ENCODE data around the gene JAG1. TPM values are rescaled to one million over a fixed set of nuclear protein-coding genes. Genes with fewer than 3 reads are reported as not detected.

JAG1 gene
- total and polyA plus RNA-seq, 12 donors: 6.8 to 22.0 (median 13.3) TPM

DNA sequence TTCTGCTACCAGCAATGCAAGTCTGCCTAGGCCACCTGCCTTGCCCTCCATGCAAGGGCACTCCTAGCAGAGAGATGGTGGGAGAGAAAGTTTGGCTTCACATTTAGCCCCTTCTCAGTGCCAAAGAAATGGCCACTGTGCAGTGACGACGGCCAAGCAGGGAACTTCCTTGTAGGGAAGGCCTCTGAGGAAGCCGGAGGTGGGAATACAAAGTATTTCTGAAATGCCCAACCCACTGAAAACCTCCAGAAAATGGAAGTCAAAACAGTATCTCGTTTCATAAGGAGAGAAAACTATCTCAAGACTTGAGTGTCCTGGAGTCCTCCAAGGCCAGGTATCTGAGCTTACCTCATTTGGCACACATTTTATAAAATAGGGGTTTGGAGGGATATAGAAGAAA is 42.7 kb downstream of the JAG1 start:
- no peak overlapping the region for H3K27ac ChIP-seq
- no peak overlapping the region for H3K4me3 ChIP-seq
- H3K9me3 ChIP-seq (replicated peaks in 1 of 3): no peaks in the 10 kb centered on the region
- intact Hi-C loops (cut with DNase I): no loop called here
- peaks cover 0 to 6% of the 10 kb centered on the region in 2 donors for H3K4me1 ChIP-seq (replicated peaks in 1 of 2)
- 93 to 99% (median 94%) methylated on average over 4 of the region's 4 CpGs for whole genome bisulfite sequencing, 4 donors
- TF ChIP-seq, protein P1, sequence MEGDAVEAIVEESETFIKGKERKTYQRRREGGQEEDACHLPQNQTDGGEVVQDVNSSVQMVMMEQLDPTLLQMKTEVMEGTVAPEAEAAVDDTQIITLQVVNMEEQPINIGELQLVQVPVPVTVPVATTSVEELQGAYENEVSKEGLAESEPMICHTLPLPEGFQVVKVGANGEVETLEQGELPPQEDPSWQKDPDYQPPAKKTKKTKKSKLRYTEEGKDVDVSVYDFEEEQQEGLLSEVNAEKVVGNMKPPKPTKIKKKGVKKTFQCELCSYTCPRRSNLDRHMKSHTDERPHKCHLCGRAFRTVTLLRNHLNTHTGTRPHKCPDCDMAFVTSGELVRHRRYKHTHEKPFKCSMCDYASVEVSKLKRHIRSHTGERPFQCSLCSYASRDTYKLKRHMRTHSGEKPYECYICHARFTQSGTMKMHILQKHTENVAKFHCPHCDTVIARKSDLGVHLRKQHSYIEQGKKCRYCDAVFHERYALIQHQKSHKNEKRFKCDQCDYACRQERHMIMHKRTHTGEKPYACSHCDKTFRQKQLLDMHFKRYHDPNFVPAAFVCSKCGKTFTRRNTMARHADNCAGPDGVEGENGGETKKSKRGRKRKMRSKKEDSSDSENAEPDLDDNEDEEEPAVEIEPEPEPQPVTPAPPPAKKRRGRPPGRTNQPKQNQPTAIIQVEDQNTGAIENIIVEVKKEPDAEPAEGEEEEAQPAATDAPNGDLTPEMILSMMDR (IDR thresholded peaks at IDR 0.05): no peak
- no peak for TF ChIP-seq POLR2A (IDR thresholded peaks at IDR 0.05)
- H3K27me3 ChIP-seq: no peaks in the 10 kb centered on the region
- no peaks in the 10 kb centered on the region for H3K36me3 ChIP-seq (replicated peaks in 1 of 2)
- DNase-seq: no peak

DNA sequence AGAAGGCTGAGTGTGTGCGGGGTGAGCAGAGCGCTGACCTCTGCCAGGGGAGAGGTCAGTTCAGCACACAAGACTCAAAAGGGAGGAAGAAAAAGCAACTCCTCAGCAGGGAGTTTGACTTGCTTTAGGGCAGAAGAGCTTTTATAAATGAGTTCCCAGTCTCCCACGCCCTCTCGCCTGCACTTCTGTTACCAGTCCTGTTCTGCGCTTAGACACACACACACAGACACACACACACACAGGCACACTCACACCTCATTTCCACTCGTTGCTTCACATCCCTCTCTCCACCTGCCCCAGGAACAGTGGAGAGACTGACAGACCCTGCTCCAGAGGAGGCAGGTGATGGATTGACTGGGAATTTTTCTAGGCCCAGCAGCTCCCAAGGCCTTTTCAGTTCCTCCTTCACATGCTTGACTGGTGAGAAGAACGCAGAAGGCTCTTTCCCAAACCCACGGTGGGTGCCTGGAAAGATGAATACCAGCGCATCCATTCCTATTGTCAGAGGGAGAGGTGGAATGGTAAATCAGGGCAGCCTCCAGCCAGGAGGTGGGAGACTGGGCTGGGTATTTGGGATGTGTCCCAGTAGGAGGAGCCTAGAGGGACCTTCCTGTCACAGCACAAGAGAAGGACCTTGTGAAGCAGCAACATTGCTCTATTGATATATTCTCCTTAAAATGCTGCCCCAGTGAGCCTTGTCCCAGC is 43.7 kb downstream of the JAG1 start:
- no peak for DNase-seq
- no peak for TF ChIP-seq POLR2A (IDR thresholded peaks at IDR 0.05)
- TF ChIP-seq, protein P1 (IDR thresholded peaks at IDR 0.05): no peak
- no peak overlapping the region for H3K27ac ChIP-seq
- H3K4me3 ChIP-seq: no peak overlapping the region
- no peaks in the 10 kb centered on the region for H3K36me3 ChIP-seq (replicated peaks in 1 of 2)
- 82 to 95% (median 87%) methylated on average over 9 of the region's 9 CpGs for WGBS, 4 donors
- H3K9me3 ChIP-seq (replicated peaks in 1 of 3): no peaks in the 10 kb centered on the region
- no peaks in the 10 kb centered on the region for H3K27me3 ChIP-seq
- no peaks in the 10 kb centered on the region for H3K4me1 ChIP-seq (replicated peaks in 1 of 2)
- intact Hi-C loops (cut with DNase I): no loop called here

DNA sequence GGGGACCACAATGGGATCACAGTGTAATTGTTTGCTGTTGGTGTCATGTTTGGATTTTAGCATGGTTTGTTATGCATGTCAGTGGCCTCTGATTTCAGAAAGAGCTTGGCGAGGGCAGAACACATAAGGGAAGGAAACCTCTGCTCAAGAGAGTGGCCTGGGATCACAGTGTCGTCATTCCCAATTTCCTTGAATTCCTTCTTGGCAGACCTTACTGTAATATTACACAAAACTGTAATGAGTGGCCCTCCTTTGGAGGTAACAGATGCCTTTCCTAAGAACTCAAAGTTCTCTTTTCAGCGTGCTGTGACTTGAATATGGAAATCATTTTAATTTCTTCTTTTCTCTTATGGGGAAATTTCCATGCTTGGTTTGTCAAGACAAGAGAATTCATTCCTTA is 46.9 kb downstream of the JAG1 start:
- no peak for DNase-seq
- Histone ChIP-seq H3K4me3 (no peak overlapping the region), H3K9me3 (replicated peaks in 1 of 3) (no peaks in the 10 kb centered on the region), H3K4me1 (replicated peaks in 1 of 2) (no peaks in the 10 kb centered on the region), H3K27me3 (no peaks in the 10 kb centered on the region), H3K27ac (no peak overlapping the region), H3K36me3 (replicated peaks in 1 of 2) (no peaks in the 10 kb centered on the region)
- intact Hi-C loops (cut with DNase I): no loop called here
- no peak for TF ChIP-seq POLR2A (IDR thresholded peaks at IDR 0.05)
- TF ChIP-seq, protein P1 (IDR thresholded peaks at IDR 0.05): no peak
- WGBS, 4 donors: 66 to 82% (median 79%) methylated on average over 3 of the region's 3 CpGs

DNA sequence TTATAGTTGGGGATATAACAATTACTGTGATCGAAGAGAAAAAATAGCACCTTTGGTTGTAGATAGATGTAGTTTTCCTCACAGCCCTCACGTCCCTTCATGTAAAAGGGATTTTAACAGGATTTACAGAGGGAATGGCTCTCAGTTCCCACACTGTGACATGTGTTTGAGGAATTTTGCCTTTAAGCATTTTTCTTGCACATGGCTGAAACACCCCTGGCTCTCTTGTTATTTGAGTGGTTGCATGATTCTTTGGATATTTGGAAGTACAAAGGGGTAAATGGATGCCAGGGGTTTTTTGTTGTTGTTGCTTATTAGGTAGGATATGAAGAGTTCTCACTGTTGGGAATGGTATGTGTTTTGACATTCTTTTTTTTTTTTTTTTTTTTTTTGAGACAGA is 48.2 kb downstream of the JAG1 start:
- H3K27ac ChIP-seq: no peak overlapping the region
- WGBS, 4 donors: 97 to 99% (median 97%) methylated on average over 2 of the region's 2 CpGs
- intact Hi-C loops (cut with DNase I): no loop called here
- H3K27me3 ChIP-seq: no peaks in the 10 kb centered on the region
- H3K9me3 ChIP-seq (replicated peaks in 1 of 3): no peaks in the 10 kb centered on the region
- no peak overlapping the region for H3K4me3 ChIP-seq
- TF ChIP-seq, protein P1 (IDR thresholded peaks at IDR 0.05): no peak
- TF ChIP-seq POLR2A (IDR thresholded peaks at IDR 0.05): no peak
- no peaks in the 10 kb centered on the region for H3K36me3 ChIP-seq (replicated peaks in 1 of 2)
- DNase-seq: no peak
- H3K4me1 ChIP-seq (replicated peaks in 1 of 2): no peaks in the 10 kb centered on the region
